MM.1S (cell line): ENCODE results near the gene ZFPM1.

Experiments used
- CTCF ChIP-seq: fragments of 300-600 bp; sonication (generic); IDR thresholded peaks from 2 replicates; pipeline ENCODE4 v1.5.1; 2016; ENCODE audit warnings: antibody characterized with exemption, low read length, mixed read lengths
- EZH2 ChIP-seq: fragments of 300-600 bp; sonication (generic); optimal IDR thresholded peaks from 2 replicates; pipeline ENCODE3; 2017; ENCODE audit warnings: low read depth, mild to moderate bottlenecking, antibody characterized with exemption, low read length, mixed read lengths
- EZH2phosphoT487 ChIP-seq: fragments of 300-600 bp; sonication (generic); IDR thresholded peaks from 2 replicates; pipeline ENCODE4 v1.6.1; 2018; ENCODE audit warnings: antibody characterized with exemption, low read length

GRCh38 chr16:88477631-88478519 is 24.8 kb downstream of the ZFPM1 start:
- TF ChIP-seq CTCF (no peak), EZH2 (no peak), EZH2phosphoT487 (no peak)
